ENCODE measurements around the gene MTX1. TPM values are rescaled to one million over a fixed set of nuclear protein-coding genes. Genes with fewer than 3 reads are reported as not detected.
"Not testable (repeated sequence)": the region's sequence is repeated elsewhere in the genome, so short reads cannot be mapped to it uniquely, and the experiment has no call there.

MTX1 gene
- polyA plus RNA-seq, 1 of the 3 experiments (the other 2 are of a cell fraction): 79.1 TPM

DNA sequence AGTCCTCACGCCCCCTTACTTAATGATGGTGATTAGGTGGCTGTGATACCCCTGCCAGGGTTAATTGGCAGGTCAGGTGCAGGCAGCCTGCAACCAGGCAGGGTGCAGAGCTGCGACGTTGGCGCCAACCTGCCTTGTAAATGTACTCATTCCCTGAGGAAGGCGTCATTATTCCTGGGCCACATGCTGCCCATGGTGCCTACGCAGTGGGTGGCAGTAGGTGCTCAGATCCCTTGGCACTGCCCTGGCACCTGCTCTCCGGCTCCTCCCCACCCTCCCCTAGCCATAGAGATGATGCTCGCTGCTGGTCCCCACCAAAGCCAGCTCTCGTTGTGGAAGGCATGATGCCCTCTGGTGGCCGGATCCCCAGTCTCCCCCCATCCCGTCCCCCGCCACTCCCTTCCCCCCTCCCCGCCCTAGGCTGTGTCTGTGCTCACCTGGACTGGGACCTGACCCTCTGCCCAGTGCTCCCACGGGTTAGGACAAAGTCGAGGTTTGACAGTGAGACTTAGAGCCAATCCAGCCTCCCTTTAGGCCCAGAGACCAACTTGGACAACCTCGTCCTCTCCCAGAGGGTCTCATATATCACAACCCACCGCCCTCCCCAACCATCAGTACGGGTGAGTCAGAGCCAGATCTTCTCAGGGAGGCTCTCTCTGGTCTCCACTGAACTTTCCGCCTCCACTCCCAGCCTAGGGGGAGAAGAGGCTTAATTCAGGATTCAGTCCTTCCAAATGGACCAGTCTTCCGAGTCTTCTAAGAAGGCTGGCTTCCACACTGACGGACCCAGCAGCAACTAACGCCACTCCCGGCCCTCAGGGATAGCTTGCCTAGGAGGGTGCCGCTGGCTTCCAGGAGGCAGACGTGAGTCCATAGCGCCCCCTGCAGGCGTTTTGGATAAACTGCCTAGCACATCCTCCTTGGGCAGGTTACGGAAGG, 41.1 kb upstream of the MTX1 start:
- Histone ChIP-seq H3K27me3 (ENCODE audit: insufficient read depth) (no peaks in the 10 kb centered on the region), H3K4me1 (ENCODE audit: control insufficient read depth in 1 of 2, insufficient read depth in 2 of 2, low read depth in 1 of 2, low read length in 1 of 2) (peaks cover 0 to 12% of the 10 kb centered on the region in 2 experiments; a peak in 3 of 4 replicates), H3K4me3 (ENCODE audit: low read depth in 2 of 2, low read length in 1 of 2) (peak overlapping the region; percentile 17 to 36; a peak in 2 of 4 replicates), H4K20me1 (ENCODE audit: insufficient read depth) (no peaks in the 10 kb centered on the region), H3K36me3 (replicated peaks in 1 of 2; ENCODE audit: control insufficient read depth in 1 of 2, insufficient read depth in 2 of 2, low read length in 1 of 2) (peaks cover 16% of the 10 kb centered on the region in 2 experiments), H3K9me3 (no peaks in the 10 kb centered on the region), H3K9ac (no peak overlapping the region), H3K79me2 (ENCODE audit: insufficient read depth) (peaks cover 23% of the 10 kb centered on the region), H3F3A (replicated peaks; ENCODE audit: insufficient read depth) (peaks cover 30% of the 10 kb centered on the region), H3K9me2 (no peaks in the 10 kb centered on the region), H3K4me2 (peak overlapping the region; percentile 75), H3K27ac (ENCODE audit: low read depth in 2 of 2, low read length in 1 of 2) (peak overlapping the region in 1 of 2 experiments; percentile 2; a peak in 2 of 4 replicates), H2AFZ (ENCODE audit: low read depth) (peak overlapping the region; percentile 73)
- CTCF ChIA-PET: interaction anchor here (0.6 to 14.8 kb wide), 49 partner anchors 7 to 838 kb away, joined by 3 to 496 read pairs (median 5); partner anchors contain the start of genes ADAM15, DPM3, EFNA1 and PYGO2
- POLR2A ChIA-PET: interaction anchor here (0.7 to 1.7 kb wide), 4 partner anchors 32 to 197 kb away, joined by 3 to 6 read pairs (median 4); partner anchors contain the start of genes SHC1 and SLC50A1
- DNase-seq: peak; percentile 89
- no peak for TF ChIP-seq NRF1 (IDR thresholded peaks at IDR 0.05; ENCODE audit: low read depth, low read length)
- no peak for TF ChIP-seq POLR2AphosphoS5 (IDR thresholded peaks at IDR 0.05; ENCODE audit: low read depth, low read length)
- TF ChIP-seq SIN3A (IDR thresholded peaks at IDR 0.05; ENCODE audit: borderline replicate concordance, low read depth, low read length): no peak
- peak; percentile 81 for TF ChIP-seq SMC3 (IDR thresholded peaks at IDR 0.05; ENCODE audit: low read depth, low read length)
- no peak; the same call in 1 of the 2 replicates for TF ChIP-seq MXI1 (IDR thresholded peaks at IDR 0.05; ENCODE audit: low read depth, low read length)
- TF ChIP-seq RAD21 (IDR thresholded peaks at IDR 0.05; ENCODE audit: low read length): peak; percentile 95
- peak; percentile 24; the same call in 1 of the 2 replicates for TF ChIP-seq TAF1 (IDR thresholded peaks at IDR 0.05; ENCODE audit: borderline replicate concordance, low read depth, low read length)
- no peak for TF ChIP-seq FOXJ3 (CRISPR knock-in tag; IDR thresholded peaks at IDR 0.05)
- TF ChIP-seq USF2 (IDR thresholded peaks at IDR 0.05; ENCODE audit: borderline replicate concordance, low read depth, low read length): no peak
- TF ChIP-seq TCF12 (IDR thresholded peaks at IDR 0.05): no peak
- TF ChIP-seq CTCF (IDR thresholded peaks at IDR 0.05): peak; percentile 96
- whole genome bisulfite sequencing (ENCODE audit: low lambda C conversion rate): 8% methylated on average over 24 of the region's 28 CpGs

DNA sequence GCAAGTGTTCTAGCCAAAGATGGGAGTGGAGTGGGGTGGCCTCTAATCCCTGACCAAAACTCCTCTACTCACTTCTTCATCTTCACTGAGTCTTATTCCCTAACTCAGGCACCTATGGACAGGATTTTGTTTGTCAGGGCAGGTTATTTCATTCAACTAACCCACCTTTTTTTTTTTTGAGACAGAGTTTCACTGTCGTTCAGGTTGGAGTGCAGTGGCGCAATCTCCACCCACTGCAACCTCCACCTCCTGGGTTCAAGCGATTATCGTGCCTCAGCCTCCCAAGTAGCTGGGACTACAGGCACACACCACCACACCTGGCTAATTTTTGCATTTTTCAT, 40.4 kb upstream of the MTX1 start:
- H3K9me2 ChIP-seq; H3K27ac ChIP-seq (ENCODE audit: low read depth in 2 of 2, low read length in 1 of 2); H3K4me2 ChIP-seq; H3K27me3 ChIP-seq (ENCODE audit: insufficient read depth); DNase-seq; H3K9me3 ChIP-seq; H4K20me1 ChIP-seq (ENCODE audit: insufficient read depth); H3K9ac ChIP-seq; H2AFZ ChIP-seq (ENCODE audit: low read depth): not testable (repeated sequence)
- H3K4me3 ChIP-seq (ENCODE audit: low read depth in 2 of 2, low read length in 1 of 2): peak overlapping the region in 1 of 2 experiments; percentile 36; a peak in 1 of 4 replicates
- H3K79me2 ChIP-seq (ENCODE audit: insufficient read depth): peaks cover 29% of the 10 kb centered on the region
- CTCF ChIA-PET: interaction anchor here (0.6 to 14.8 kb wide), 39 partner anchors 9 to 201 kb away, joined by 3 to 496 read pairs (median 5); partner anchors contain the start of genes ADAM15, DPM3, EFNA1 and SLC50A1
- peaks cover 16% of the 10 kb centered on the region in 2 experiments for H3K36me3 ChIP-seq (replicated peaks in 1 of 2; ENCODE audit: control insufficient read depth in 1 of 2, insufficient read depth in 2 of 2, low read length in 1 of 2)
- POLR2A ChIA-PET: interaction anchor here (0.7 to 1.7 kb wide), 4 partner anchors 33 to 198 kb away, joined by 3 to 6 read pairs (median 4); partner anchors contain the start of genes SHC1 and SLC50A1
- peaks cover 32% of the 10 kb centered on the region for H3F3A ChIP-seq (replicated peaks; ENCODE audit: insufficient read depth)
- 48% methylated on average over 4 of the region's 4 CpGs for WGBS (ENCODE audit: low lambda C conversion rate)
- H3K4me1 ChIP-seq (ENCODE audit: control insufficient read depth in 1 of 2, insufficient read depth in 2 of 2, low read depth in 1 of 2, low read length in 1 of 2): peaks cover 0 to 13% of the 10 kb centered on the region in 2 experiments; a peak in 3 of 4 replicates

Measured in SK-N-SH (cell line).